Measurements from ENCODE around the gene SEMA6B. TPM values are rescaled to one million over a fixed set of nuclear protein-coding genes. Genes with fewer than 3 reads are reported as not detected.

The SEMA6B gene
- total and polyA plus RNA-seq, 2 donors (not counting 1 experiment from before 2014, with no cell fraction given) = 0.42 TPM; not detected in 1

- intact Hi-C loops (cut with micrococcal nuclease) = no loop called here
- Histone ChIP-seq H3K9ac (ENCODE audit: low read length) (no peak overlapping the region), H3K79me2 (ENCODE audit: control insufficient read depth, insufficient read depth, low read length) (no peaks in the 10 kb centered on the region), H3K4me1 (ENCODE audit: control insufficient read depth in 2 of 2, insufficient read depth in 2 of 2, low read length in 2 of 2) (peaks cover 15 to 18% of the 10 kb centered on the region in 2 donors), H3K27me3 (replicated peaks in 1 of 4; ENCODE audit: control extremely low read depth in 1 of 4, control insufficient read depth in 3 of 4, insufficient read depth in 4 of 4, low read length in 3 of 4) (peaks cover 0 to 74% (median 45%) of the 10 kb centered on the region in 4 experiments), H4K20me1 (ENCODE audit: control insufficient read depth, insufficient read depth, low read length, poor library complexity, severe bottlenecking) (no peaks in the 10 kb centered on the region), H3K9me3 (ENCODE audit: control extremely low read depth in 1 of 3, control insufficient read depth in 2 of 3, insufficient read depth in 1 of 3, low read length in 2 of 3) (peaks cover 0 to 16% (median 0%) of the 10 kb centered on the region in 3 donors), H3K4me3 (ENCODE audit: control extremely low read depth in 1 of 5, extremely low read depth in 1 of 5, insufficient read depth in 1 of 5, low read depth in 2 of 5, low read length in 4 of 5) (no peak overlapping the region), H2AFZ (ENCODE audit: insufficient read depth, low read depth, low read length, poor library complexity, severe bottlenecking) (no peak overlapping the region), H3K4me2 (replicated peaks; ENCODE audit: low read depth, low read length, poor library complexity, severe bottlenecking) (no peak overlapping the region), H3K36me3 (replicated peaks in 1 of 2; ENCODE audit: control extremely low read depth in 1 of 2, control insufficient read depth in 1 of 2, extremely low read depth in 1 of 2, insufficient read depth in 2 of 2, low read length in 1 of 2) (no peaks in the 10 kb centered on the region), H3K27ac (ENCODE audit: low read length in 2 of 2) (no peak overlapping the region)
- Mint-ChIP-seq H3K9me3 (ENCODE audit: insufficient read depth) (no peaks in the 10 kb centered on the region), H3K4me3 (no peak overlapping the region), H3K4me1 (peaks cover 14% of the 10 kb centered on the region), H3K27me3 (peaks cover 42% of the 10 kb centered on the region), H3K27ac (no peak overlapping the region)
- ChIA-PET POLR2A (no interaction called here), CTCF (no interaction called here)
- no peak for ATAC-seq (ENCODE audit: low read depth)
- DNase-seq = no peak
- 25% methylated on average over 16 of the region's 16 CpGs for WGBS (ENCODE audit: insufficient coverage)
- no peak for TF ChIP-seq EZH2 (IDR thresholded peaks at IDR 0.05; ENCODE audit: borderline replicate concordance, insufficient read depth, low read depth, low read length, poor library complexity, severe bottlenecking)
- no peak for TF ChIP-seq CTCF (IDR thresholded peaks at IDR 0.05)
These were observed 23.7 kb upstream of the SEMA6B start for GRCh38 chr19:4582980-4583842.

Data from B cell (primary cell).